Nucleus accumbens (tissue), 56 donors: ENCODE measurements around the gene AMIGO2.
A peak's percentile ranks its signal among the peaks of the same experiment; 100 is the strongest.
"Not testable (repeated sequence)": the region's sequence is repeated elsewhere in the genome, so short reads cannot be mapped to it uniquely, and the experiment has no call there.

Experiments
- DNase-seq, 56 donors: peaks; one replicate each; lab custom pipeline; 2025; lab: John Stamatoyannopoulos, UW

AMIGO2 gene

GRCh38 chr12:47079468-47079980 lies at the start of gene AMIGO2, which contains the start of gene PCED1B:
Gene AMIGO2 (minus strand): TSS chr12:47079959. CDS start chr12:47079002, 957 bp downstream.
Gene PCED1B (plus strand): TSS chr12:47079621. CDS start chr12:47235064, 155,443 bp downstream.
- peak in 44 of 56 donors; percentile 4 to 67 (median 32) for DNase-seq

- no peak for DNase-seq
Observed at GRCh38 chr12:47126246-47126645, 46.5 kb upstream of the AMIGO2 start.

DNA sequence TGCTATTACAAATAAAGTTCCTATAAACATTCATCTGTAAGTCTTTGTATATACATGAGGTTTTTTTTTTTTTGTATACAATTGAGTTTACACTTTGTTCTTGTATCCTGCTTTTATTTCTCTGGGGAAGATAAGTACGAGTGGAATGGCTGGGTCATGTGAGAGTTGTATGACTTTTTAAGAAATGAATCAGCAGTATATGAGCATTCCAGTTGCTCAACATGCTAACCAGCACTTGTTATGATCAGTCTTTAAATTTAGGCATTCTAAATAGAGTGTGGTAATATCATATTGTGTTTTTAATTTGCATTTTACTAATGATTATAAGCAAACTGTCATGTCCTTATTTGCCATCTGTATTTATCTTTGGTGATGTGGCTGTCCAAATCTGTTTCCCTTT lies 44.7 kb upstream of the AMIGO2 start:
- no peak for DNase-seq

- DNase-seq: no peak
Observed at GRCh38 chr12:47123730-47124129, 44.0 kb upstream of the AMIGO2 start.

GRCh38 chr12:47122602-47123001 lies 42.8 kb upstream of the AMIGO2 start:
- no peak for DNase-seq

- DNase-seq: no peak
Observed at GRCh38 chr12:47121146-47121545, 41.4 kb upstream of the AMIGO2 start.

DNA sequence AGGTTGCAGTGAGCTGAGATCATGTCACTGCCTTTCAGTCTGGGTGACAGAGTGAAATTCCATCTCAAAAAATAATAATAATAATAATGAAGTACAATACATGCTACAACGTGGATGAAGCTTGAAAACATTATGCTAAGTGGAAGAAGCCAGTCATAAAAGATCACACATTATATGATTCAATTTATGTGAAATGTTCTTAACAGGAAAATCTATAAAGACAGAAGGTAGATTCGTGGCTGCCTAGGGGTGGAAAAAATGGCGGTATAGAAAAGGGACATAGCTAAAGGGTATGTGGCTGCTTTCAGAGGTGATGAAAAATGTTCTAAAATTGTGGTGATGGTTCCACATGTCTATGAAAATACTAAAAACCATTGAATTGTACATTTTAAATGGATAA lies 41.0 kb upstream of the AMIGO2 start:
- DNase-seq: no peak

- DNase-seq: not testable (repeated sequence)
Observed at GRCh38 chr12:47117305-47117704, 37.5 kb upstream of the AMIGO2 start.

DNA sequence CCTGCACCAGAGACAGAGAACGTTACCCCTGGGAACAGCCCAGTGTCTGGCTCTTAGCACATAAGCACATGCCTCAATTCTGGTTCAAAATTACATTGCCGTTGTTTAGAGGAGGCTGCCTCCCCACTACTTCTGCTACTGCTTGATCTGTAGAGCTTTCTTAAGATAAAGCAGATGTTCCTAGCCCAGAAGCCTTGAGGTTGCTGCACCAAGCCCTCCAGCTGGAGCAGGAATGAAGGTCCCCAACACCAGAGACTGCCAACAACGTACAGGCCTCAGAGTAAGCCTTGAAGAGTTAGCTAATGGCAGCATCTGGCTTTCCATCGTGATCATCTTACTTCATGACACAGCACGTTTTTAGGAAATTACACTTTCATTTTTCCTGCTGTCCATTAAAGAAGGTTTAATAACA lies 34.7 kb upstream of the AMIGO2 start:
- no peak for DNase-seq

DNA sequence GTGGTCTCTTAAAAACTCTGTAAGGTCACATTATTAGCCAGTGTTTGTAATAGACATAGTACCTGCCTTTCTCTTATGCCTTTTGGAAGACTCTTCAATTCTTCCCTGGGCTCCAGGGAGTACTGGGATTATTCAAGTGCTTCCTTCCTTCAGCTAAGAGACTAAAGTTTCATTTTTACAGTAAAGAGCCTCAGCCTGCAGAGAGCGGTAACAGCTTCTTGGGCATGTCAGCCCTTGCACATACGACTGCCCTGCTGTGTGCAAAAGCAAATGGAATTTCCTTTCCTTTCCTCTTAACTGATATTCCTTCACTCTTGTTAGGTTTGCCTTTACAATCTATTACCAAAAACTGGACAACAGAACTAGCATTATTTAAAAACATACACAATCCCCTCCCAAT lies 32.9 kb upstream of the AMIGO2 start:
- DNase-seq: no peak

DNA sequence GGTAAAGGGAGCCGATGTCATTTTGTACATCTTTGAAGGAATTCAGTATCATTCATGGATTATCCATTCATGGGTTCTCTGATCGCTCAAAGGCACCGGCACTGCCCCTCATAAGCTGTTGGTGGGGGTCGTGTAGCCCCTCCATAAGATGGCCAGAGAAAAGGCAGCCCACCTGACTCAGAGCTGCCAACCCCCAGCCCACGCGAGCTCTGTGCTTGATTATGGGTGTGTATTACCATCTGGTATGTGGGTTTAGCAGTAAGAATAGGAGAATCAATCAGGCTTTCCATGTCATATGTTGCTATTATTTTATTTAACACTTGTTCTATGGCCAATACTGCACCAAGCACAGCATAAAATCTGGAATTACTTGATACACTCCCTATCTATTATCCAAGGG lies 32.1 kb upstream of the AMIGO2 start:
- no peak for DNase-seq

DNA sequence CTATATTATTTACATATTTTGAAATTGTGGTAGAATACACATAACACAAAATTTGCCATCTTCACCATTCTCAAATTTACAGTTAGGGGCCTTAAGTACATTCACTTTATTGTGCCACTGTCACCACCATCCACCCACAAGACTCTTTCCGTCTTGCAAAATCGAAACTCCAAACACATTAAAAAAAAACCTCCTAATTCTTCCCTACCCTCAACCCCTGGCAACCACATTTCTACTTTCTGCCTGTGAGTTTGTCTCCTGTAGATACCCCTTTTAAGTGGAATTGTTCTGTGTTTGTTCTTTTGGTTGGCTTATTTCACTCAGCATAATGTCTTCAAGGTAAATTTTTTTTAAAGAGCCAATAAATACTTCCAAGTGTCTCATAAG lies 31.6 kb upstream of the AMIGO2 start:
- DNase-seq: no peak

- no peak for DNase-seq
Observed at GRCh38 chr12:47110718-47111391, 31.1 kb upstream of the AMIGO2 start.

DNA sequence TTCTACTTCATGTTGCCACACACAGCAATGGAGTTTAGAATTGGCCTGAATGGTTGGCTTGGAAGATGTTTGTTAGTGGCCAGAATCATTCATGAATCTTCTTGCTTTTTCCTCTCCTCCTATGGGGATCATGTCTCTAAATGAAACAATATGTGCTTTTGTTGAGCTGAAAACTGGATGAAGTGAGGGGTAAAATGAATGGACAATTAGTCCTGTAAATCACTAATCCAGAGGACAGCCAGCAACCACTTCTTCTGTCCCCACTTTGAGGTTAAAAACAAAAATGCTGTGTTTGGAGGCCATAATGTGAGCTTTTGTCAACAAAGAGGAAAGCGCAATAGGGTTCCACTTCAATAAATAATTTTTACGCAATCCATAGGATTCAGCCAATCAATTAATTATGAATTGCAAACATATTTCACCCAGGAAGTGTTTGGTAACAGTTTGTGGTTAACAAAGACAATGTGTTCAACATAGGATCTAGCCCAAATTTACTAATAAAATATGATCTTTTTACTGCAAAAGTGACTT lies 30.3 kb upstream of the AMIGO2 start:
- no peak for DNase-seq

- DNase-seq: no peak
Observed at GRCh38 chr12:47107926-47108325, 28.2 kb upstream of the AMIGO2 start.

DNA sequence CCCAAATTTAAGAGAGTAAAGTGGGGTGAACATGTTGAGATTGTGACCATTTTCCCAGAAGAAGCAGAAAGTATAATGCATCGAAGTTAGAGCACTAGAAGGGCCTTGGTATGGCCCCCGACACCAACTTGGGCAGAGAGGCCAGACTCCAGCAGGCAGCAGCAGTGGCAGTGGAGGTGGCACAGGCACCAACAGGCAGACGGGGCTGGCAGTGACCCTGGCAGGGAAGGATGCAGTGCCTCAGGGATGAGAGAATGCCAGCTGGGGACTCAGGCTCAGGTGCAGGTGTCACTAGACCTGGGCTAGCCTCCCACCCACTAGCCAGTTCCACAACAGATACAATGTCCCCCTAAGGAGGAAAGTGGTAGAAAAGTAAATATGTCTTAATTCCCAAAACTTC lies 27.7 kb upstream of the AMIGO2 start:
- no peak for DNase-seq

DNA sequence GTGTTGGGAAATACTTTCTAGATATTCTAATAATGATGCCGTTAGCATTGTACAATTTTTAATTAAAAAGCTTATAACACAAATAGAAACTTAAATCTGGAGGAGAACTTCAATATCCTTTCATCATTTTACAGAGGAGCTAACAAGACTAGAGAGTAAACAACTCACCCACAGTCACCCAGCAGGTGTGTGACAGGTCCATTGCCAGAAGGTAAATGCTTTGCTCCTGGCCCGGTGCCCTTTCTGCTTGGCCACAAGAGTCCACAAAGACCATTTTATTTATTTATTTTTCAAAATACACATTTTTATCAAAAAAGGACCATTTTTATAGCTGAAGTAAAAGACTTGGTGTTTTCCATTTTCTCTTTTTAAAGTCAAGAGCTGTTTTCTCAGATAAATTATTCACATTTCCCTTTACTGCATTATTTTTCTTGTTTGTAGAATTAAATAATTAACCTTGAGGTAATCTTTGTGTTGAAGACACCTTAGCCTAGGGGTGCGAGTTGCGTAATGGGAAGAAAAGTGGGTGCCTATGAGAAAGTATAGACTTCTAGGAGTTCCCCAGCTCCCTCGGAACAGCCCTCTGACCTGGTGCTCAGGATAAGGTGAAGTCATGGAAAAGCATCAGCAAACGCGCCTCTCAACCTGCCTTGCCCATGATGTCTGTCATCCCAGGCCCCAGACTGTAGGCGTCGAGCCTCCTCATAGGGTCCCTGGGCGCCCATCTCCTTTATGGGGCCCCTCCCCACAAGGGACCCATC lies 26.3 kb upstream of the AMIGO2 start:
- DNase-seq: no peak

DNA sequence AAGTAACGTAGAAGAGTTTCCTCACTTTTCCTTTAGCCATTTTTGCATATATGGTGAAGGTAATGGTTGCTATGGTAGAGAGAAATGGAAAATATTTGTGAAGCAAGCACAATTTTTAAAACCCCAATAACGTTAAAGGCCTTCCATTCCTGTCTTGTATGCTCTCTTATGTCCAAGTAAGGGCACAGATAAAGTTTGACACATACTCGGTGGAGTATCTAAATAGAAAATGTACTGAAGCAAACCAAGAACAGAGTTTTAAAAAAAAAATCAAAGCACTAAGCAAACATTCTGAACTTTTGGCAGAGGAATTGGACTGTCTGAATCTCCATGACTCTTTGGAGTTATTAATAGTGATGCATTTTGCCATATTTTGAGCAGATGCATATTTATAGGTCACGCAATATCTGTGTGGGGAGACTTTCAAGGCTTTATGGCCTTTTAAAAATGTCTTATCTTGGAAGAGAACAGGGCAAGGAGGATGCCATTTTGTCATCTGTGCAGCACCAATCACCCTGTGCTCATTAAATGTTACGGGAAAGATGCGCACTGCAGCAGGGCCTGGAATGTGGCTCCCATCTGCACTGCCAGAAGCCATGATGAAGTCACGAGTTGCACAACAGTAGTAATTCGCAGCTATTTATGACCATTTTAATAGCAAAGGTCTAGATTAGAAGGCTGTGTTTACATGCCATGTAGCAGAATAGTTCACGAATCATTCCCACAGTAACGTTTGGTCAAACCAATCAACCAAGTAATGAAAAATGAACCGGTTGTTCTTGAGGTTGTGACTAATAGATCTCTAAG lies 23.3 kb upstream of the AMIGO2 start:
- DNase-seq: no peak

DNA sequence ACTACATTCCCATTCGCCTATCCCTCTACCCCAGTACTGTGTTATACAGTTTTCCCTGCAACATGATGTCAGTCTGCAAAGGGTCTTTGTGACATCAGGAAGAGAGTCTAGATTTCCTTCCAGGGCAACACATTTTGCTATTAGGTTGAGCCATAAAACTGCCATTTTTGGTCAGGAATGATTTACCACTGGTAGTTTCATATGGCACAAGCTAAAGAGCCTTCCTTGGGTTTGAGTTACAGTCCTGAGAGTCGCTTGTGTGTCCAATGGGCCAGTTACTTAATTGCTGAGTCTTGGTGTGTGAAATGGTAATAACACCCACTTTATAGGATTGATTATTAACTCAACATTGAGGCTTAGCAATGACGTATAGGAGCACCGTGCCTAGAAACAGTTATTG lies 22.6 kb upstream of the AMIGO2 start:
- no peak for DNase-seq

DNA sequence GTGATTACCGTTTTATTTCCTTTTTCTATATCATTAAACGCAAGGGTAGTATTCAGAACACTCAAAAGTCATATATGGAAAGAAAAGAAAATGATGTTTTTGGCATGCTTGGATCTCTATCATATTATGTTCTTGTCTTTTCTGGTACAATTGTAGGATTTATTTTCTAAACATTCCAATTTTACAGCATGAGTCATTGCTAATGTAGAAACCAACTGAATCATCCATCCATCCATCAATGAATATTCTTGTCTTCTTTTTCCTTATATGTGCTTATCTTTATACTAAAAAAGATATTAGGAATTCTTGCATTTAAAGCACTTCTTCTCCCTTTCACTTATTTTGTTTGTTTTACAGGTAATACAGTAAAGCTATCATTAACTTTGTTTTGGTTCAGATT lies 20.4 kb upstream of the AMIGO2 start:
- no peak for DNase-seq

DNA sequence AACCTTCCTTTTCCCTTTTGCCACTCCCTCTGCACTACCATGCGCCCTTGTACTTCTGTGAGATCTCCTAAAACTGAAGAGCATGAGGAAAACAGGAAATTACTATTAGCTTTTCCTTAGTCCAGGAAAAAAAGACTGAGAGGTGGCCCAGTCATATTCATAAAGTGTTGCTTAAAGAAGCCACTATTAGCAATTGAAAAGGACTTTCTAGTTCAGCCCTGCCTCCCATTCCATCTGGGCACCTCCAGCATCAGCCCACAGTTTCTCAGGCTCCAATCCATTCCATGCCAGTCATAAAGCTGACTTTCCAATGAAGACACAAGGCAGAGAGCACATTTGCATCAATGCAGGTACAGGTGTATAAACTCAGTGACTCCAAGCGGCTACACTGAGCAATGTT lies 19.9 kb upstream of the AMIGO2 start:
- DNase-seq: no peak
